WTC11 (cell line): ENCODE measurements around the gene SARDH. TPM values are rescaled to one million over a fixed set of nuclear protein-coding genes. Genes with fewer than 3 reads are reported as not detected.

ENCODE experiments used
- ATAC-seq: fragments of 200-7000 bp; cut with Tn5 transposase; 2 replicates; pipeline ENCODE4 v1.10.0; 2021; ENCODE audit warnings: mild to moderate bottlenecking, moderate library complexity
- CTCF ChIA-PET: fragments of 300-600 bp; sonication (Branson Sonifier 250); formaldehyde crosslinking; loops from one replicate; lab custom pipeline; 2021; ENCODE audit warnings: antibody characterized with exemption; lab: Charles Lee
- POLR2A ChIA-PET: fragments of 350-600 bp; sonication (Branson Sonifier 250); formaldehyde crosslinking; loops from one replicate; lab custom pipeline; 2021; ENCODE audit warnings: antibody characterized with exemption; lab: Charles Lee
- DNase-seq: peaks from one replicate; pipeline ENCODE4 v3.0.0; 2021; ENCODE audit warnings: low spot score
- H3K27ac Mint-ChIP-seq: 2 replicates; pipeline ENCODE4 v1.8.0; 2021; ENCODE audit warnings: mixed read lengths
- H3K27me3 Mint-ChIP-seq: 2 replicates; pipeline ENCODE4 v1.8.0; 2021; ENCODE audit warnings: low read depth, mild to moderate bottlenecking, moderate library complexity, mixed read lengths
- H3K36me3 Mint-ChIP-seq: 2 replicates; pipeline ENCODE4 v1.8.0; 2021; ENCODE audit warnings: mixed read lengths
- H3K4me1 Mint-ChIP-seq: 2 replicates; pipeline ENCODE4 v1.8.0; 2022; ENCODE audit warnings: mixed read lengths
- H3K4me3 Mint-ChIP-seq: 2 replicates; pipeline ENCODE4 v1.8.0; 2021; ENCODE audit warnings: mild to moderate bottlenecking, moderate library complexity, mixed read lengths
- H3K9me3 Mint-ChIP-seq: 2 replicates; pipeline ENCODE4 v1.8.0; 2021; ENCODE audit warnings: mixed read lengths
- FOXK1 ChIP-seq: sonication (generic); formaldehyde crosslinking; IDR thresholded peaks from 2 replicates; pipeline ENCODE4 v1.8.0; 2022; ENCODE audit warnings: mild to moderate bottlenecking, moderate library complexity, missing genetic modification reagents
- NFATC4 ChIP-seq: fragments of 250-450 bp; sonication (Bioruptor Pico); IDR thresholded peaks from 2 replicates; pipeline ENCODE4 v1.9.0; 2021; ENCODE audit warnings: mild to moderate bottlenecking
- PRRX2 ChIP-seq: fragments of 250-450 bp; sonication (Bioruptor Pico); IDR thresholded peaks from 2 replicates; pipeline ENCODE4 v1.8.0; 2021; ENCODE audit warnings: mild to moderate bottlenecking
- RELA ChIP-seq: sonication (generic); formaldehyde crosslinking; IDR thresholded peaks from 2 replicates; pipeline ENCODE4 v1.8.1; 2022; ENCODE audit warnings: missing genetic modification reagents, mild to moderate bottlenecking, borderline replicate concordance
- TCF7 ChIP-seq: sonication (generic); formaldehyde crosslinking; IDR thresholded peaks from 2 replicates; pipeline ENCODE4 v1.8.0; 2022; ENCODE audit warnings: mild to moderate bottlenecking, low read depth, missing genetic modification reagents, moderate library complexity
- TEAD1 ChIP-seq: sonication (generic); formaldehyde crosslinking; IDR thresholded peaks from 2 replicates; pipeline ENCODE4 v1.8.0; 2022; ENCODE audit warnings: mild to moderate bottlenecking, missing genetic modification reagents
- TP53 ChIP-seq: sonication (generic); formaldehyde crosslinking; IDR thresholded peaks from 2 replicates; pipeline ENCODE4 v1.8.1; 2023; ENCODE audit warnings: mild to moderate bottlenecking, missing genetic modification reagents
- ZNF232 ChIP-seq: sonication (generic); formaldehyde crosslinking; IDR thresholded peaks from 2 replicates; pipeline ENCODE4 v1.8.0; 2022; ENCODE audit warnings: mild to moderate bottlenecking, missing genetic modification reagents
- total RNA-seq: library from RNA; stranded (reverse); gene quantifications from 3 replicates; pipeline ENCODE4 v1.2.3, GENCODE V29; 2021
- TF ChIP-seq, protein P1 (sequence below): sonication (generic); formaldehyde crosslinking; IDR thresholded peaks from 2 replicates; pipeline ENCODE4 v1.8.0; 2022; ENCODE audit warnings: mild to moderate bottlenecking, missing genetic modification reagents
- TF ChIP-seq, protein P2 (sequence below): fragments of 250-450 bp; sonication (Bioruptor Pico); IDR thresholded peaks from 2 replicates; pipeline ENCODE4 v1.8.0; 2021; ENCODE audit warnings: mild to moderate bottlenecking
- TF ChIP-seq, protein P3 (sequence below): sonication (generic); formaldehyde crosslinking; IDR thresholded peaks from 2 replicates; pipeline ENCODE4 v1.8.1; 2022; ENCODE audit warnings: missing genetic modification reagents, borderline replicate concordance
- TF ChIP-seq, protein P4 (sequence below): fragments of 250-450 bp; sonication (Bioruptor Pico); conservative IDR thresholded peaks from 2 replicates; pipeline ENCODE4 v1.9.0; 2021; ENCODE audit warnings: mild to moderate bottlenecking
- TF ChIP-seq, protein P5 (sequence below): fragments of 250-450 bp; sonication (Bioruptor Pico); IDR thresholded peaks from 2 replicates; pipeline ENCODE4 v2.1.2; 2022; ENCODE audit warnings: mild to moderate bottlenecking, moderate library complexity
- TF ChIP-seq, protein P6 (sequence below): sonication (generic); formaldehyde crosslinking; IDR thresholded peaks from 2 replicates; pipeline ENCODE4 v1.8.1; 2022; ENCODE audit warnings: mild to moderate bottlenecking, moderate library complexity, missing genetic modification reagents
- TF ChIP-seq, protein P7 (sequence below): sonication (generic); formaldehyde crosslinking; IDR thresholded peaks from 2 replicates; pipeline ENCODE4 v1.8.0; 2022; ENCODE audit warnings: mild to moderate bottlenecking, missing genetic modification reagents
- TF ChIP-seq, protein P8 (sequence below): sonication (generic); formaldehyde crosslinking; IDR thresholded peaks from 2 replicates; pipeline ENCODE4 v1.8.0; 2022; ENCODE audit warnings: mild to moderate bottlenecking, missing genetic modification reagents
- TF ChIP-seq, protein P9 (sequence below): sonication (generic); formaldehyde crosslinking; IDR thresholded peaks from 2 replicates; pipeline ENCODE4 v1.8.0; 2023; ENCODE audit warnings: mild to moderate bottlenecking, missing genetic modification reagents

SARDH gene
- total RNA-seq, 1 experiment from 2014 or later: 8.5 TPM

DNA sequence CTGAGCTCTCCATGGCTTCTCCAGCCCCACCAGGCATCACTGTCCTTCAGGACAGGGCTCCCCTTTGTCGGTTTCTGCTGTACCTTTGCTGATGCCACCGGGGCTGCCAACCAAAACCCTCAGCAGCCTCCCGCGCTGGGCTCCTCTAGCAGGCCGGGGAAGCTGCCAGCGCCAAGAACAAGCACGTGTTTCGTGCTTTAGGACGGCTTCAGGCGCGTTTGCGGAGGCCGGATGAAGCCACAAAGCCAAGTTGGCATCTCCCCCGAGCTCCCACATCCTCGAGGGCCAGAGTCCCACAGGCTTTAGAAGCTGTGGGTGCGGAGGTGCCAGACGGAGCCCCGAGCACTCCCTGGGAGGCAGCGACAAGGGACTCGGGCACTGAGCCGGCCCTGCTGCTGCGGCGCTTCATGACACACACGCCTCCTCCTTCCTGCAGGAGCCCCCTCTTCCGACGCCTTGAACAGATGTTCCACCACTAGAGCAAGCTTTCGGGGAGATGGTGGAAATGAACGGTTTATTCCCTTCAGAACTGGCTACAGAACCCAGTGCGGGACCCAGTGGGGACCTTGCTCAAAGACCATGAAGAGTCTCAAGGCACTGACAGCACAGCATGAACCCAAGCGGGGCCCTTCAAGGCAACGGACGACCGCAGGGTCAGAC lies 36.7 kb downstream of the SARDH start (continued):
- TF ChIP-seq TEAD1 (CRISPR knock-in tag): no peak
- TF ChIP-seq, protein P1, sequence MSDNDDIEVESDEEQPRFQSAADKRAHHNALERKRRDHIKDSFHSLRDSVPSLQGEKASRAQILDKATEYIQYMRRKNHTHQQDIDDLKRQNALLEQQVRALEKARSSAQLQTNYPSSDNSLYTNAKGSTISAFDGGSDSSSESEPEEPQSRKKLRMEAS (CRISPR knock-in tag): no peak
- no peak for TF ChIP-seq TP53 (CRISPR knock-in tag)
- TF ChIP-seq, protein P2, sequence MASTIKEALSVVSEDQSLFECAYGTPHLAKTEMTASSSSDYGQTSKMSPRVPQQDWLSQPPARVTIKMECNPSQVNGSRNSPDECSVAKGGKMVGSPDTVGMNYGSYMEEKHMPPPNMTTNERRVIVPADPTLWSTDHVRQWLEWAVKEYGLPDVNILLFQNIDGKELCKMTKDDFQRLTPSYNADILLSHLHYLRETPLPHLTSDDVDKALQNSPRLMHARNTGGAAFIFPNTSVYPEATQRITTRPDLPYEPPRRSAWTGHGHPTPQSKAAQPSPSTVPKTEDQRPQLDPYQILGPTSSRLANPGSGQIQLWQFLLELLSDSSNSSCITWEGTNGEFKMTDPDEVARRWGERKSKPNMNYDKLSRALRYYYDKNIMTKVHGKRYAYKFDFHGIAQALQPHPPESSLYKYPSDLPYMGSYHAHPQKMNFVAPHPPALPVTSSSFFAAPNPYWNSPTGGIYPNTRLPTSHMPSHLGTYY (CRISPR knock-in tag): no peak
- TF ChIP-seq RELA: no peak
- no peak for TF ChIP-seq ZNF232 (CRISPR knock-in tag)

DNA sequence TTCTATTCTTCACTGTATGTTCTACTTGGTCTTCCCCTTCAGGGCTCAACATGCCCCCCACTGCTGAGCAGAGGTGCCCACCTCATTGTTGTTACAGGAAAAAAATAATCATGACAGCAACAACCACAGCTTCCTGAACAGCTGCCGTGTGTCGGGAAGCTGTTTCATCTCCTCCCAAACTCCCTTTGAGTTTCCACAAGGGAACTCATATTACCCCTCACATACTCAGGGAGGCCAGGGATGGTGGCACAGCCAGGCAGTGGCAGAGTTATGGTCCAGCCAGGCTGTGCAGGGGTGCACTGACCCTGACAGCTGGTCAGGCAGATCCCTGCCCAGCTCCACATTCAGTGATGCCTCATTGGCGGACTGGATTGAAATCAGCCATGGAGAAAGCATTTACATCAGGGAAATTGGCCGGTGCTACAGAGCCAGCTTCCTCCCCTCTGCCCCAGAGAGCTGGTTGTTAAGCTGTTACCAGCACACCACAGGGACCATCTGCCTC lies 37.3 kb downstream of the SARDH start:
- CTCF ChIA-PET: interaction anchor here (1.5 to 2.7 kb wide), 3 partner anchors 14 to 81 kb away, joined by 3 to 13 read pairs (median 4); no protein-coding TSS in a partner anchor
- Mint-ChIP-seq H3K27me3 (no peaks in the 10 kb centered on the region), H3K4me3 (no peak overlapping the region), H3K36me3 (no peaks in the 10 kb centered on the region), H3K27ac (no peak overlapping the region), H3K4me1 (peaks cover 4% of the 10 kb centered on the region; the same call in 1 of the 2 replicates)
- POLR2A ChIA-PET: no interaction called here
- TF ChIP-seq, protein P3, sequence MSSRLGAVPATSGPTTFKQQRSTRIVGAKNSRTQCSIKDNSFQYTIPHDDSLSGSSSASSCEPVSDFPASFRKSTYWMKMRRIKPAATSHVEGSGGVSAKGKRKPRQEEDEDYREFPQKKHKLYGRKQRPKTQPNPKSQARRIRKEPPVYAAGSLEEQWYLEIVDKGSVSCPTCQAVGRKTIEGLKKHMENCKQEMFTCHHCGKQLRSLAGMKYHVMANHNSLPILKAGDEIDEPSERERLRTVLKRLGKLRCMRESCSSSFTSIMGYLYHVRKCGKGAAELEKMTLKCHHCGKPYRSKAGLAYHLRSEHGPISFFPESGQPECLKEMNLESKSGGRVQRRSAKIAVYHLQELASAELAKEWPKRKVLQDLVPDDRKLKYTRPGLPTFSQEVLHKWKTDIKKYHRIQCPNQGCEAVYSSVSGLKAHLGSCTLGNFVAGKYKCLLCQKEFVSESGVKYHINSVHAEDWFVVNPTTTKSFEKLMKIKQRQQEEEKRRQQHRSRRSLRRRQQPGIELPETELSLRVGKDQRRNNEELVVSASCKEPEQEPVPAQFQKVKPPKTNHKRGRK: no peak
- TF ChIP-seq PRRX2 (CRISPR knock-in tag): no peak
- no peak for TF ChIP-seq FOXK1
- TF ChIP-seq, protein P4, sequence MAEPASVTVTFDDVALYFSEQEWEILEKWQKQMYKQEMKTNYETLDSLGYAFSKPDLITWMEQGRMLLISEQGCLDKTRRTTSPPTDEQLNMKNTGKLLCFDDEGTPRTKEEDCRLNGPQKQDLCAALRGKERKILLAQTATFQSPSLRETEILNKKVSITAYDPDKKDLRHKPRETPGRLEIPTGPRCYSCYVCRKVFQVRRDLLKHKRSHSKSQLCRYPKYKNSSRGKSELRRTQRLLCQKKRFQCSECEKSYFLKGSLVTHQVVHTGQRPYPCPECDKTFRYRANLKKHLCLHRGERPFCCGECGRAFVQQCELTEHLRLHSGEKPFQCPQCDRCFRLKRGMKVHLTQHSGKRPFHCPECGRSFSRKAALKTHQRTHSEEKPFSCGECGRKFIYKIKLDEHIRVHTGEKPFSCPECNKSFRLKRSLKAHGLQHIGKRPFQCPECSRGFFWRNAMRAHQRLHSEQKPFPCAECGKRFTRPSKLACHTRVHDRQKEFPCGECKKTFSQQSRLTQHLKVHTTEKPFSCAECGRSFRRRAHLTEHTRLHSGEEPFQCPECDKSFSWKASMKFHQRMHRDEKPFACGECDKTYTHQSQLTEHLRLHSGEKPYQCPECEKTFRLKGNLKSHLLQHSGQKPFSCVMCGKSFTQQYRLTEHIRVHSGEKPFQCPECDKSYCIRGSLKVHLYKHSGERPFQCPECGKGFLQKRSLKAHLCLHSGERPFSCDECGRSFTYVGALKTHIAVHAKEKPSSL (CRISPR knock-in tag): no peak
- TF ChIP-seq ZNF232 (CRISPR knock-in tag): no peak
- TF ChIP-seq, protein P5, sequence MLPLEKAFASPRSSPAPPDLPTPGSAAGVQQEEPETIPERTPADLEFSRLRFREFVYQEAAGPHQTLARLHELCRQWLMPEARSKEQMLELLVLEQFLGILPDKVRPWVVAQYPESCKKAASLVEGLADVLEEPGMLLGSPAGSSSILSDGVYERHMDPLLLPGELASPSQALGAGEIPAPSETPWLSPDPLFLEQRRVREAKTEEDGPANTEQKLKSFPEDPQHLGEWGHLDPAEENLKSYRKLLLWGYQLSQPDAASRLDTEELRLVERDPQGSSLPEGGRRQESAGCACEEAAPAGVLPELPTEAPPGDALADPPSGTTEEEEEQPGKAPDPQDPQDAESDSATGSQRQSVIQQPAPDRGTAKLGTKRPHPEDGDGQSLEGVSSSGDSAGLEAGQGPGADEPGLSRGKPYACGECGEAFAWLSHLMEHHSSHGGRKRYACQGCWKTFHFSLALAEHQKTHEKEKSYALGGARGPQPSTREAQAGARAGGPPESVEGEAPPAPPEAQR (CRISPR knock-in tag): no peak
- TF ChIP-seq TCF7 (CRISPR knock-in tag): no peak
- TF ChIP-seq, protein P6, sequence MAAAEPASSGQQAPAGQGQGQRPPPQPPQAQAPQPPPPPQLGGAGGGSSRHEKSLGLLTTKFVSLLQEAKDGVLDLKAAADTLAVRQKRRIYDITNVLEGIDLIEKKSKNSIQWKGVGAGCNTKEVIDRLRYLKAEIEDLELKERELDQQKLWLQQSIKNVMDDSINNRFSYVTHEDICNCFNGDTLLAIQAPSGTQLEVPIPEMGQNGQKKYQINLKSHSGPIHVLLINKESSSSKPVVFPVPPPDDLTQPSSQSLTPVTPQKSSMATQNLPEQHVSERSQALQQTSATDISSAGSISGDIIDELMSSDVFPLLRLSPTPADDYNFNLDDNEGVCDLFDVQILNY (CRISPR knock-in tag): no peak
- TF ChIP-seq, protein P7, sequence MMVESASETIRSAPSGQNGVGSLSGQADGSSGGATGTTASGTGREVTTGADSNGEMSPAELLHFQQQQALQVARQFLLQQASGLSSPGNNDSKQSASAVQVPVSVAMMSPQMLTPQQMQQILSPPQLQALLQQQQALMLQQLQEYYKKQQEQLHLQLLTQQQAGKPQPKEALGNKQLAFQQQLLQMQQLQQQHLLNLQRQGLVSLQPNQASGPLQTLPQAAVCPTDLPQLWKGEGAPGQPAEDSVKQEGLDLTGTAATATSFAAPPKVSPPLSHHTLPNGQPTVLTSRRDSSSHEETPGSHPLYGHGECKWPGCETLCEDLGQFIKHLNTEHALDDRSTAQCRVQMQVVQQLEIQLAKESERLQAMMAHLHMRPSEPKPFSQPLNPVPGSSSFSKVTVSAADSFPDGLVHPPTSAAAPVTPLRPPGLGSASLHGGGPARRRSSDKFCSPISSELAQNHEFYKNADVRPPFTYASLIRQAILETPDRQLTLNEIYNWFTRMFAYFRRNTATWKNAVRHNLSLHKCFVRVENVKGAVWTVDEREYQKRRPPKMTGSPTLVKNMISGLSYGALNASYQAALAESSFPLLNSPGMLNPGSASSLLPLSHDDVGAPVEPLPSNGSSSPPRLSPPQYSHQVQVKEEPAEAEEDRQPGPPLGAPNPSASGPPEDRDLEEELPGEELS (CRISPR knock-in tag): no peak
- no peak for TF ChIP-seq NFATC4
- TF ChIP-seq, protein P8, sequence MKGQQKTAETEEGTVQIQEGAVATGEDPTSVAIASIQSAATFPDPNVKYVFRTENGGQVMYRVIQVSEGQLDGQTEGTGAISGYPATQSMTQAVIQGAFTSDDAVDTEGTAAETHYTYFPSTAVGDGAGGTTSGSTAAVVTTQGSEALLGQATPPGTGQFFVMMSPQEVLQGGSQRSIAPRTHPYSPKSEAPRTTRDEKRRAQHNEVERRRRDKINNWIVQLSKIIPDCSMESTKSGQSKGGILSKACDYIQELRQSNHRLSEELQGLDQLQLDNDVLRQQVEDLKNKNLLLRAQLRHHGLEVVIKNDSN (CRISPR knock-in tag): no peak
- TF ChIP-seq, protein P9, sequence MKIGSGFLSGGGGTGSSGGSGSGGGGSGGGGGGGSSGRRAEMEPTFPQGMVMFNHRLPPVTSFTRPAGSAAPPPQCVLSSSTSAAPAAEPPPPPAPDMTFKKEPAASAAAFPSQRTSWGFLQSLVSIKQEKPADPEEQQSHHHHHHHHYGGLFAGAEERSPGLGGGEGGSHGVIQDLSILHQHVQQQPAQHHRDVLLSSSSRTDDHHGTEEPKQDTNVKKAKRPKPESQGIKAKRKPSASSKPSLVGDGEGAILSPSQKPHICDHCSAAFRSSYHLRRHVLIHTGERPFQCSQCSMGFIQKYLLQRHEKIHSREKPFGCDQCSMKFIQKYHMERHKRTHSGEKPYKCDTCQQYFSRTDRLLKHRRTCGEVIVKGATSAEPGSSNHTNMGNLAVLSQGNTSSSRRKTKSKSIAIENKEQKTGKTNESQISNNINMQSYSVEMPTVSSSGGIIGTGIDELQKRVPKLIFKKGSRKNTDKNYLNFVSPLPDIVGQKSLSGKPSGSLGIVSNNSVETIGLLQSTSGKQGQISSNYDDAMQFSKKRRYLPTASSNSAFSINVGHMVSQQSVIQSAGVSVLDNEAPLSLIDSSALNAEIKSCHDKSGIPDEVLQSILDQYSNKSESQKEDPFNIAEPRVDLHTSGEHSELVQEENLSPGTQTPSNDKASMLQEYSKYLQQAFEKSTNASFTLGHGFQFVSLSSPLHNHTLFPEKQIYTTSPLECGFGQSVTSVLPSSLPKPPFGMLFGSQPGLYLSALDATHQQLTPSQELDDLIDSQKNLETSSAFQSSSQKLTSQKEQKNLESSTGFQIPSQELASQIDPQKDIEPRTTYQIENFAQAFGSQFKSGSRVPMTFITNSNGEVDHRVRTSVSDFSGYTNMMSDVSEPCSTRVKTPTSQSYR (CRISPR knock-in tag): no peak
- TF ChIP-seq, all 79 proteins: peak for 0
- DNase-seq (peak; percentile 10), ATAC-seq (no peak)
- 0 out of 2 replicates have a peak, but pooled peaks cover 4% of the 10 kb centered on the region for H3K9me3 Mint-ChIP-seq
